GM23338 (cell line): ENCODE results near the gene ZNF444. TPM values are rescaled to one million over a fixed set of nuclear protein-coding genes. Genes with fewer than 3 reads are reported as not detected.

ENCODE experiments used
- ATAC-seq: fragments of 200-7000 bp; cut with Tn5 transposase; 3 replicates; pipeline ENCODE4 v1.9.1; 2020
- DNase-seq: peaks from one replicate; pipeline ENCODE4 v3.0.0-alpha.2; 2015; ENCODE audit warnings: low spot score
- H2AFZ ChIP-seq: fragments of 200-600 bp; sonication (generic); 2 replicates; pipeline ENCODE4 v1.8.0; 2016; ENCODE audit warnings: antibody characterized with exemption, mild to moderate bottlenecking, moderate library complexity
- H3F3A ChIP-seq: fragments of 200-600 bp; sonication (generic); replicated peaks from 2 replicates; pipeline ENCODE4 v1.8.0; 2017; ENCODE audit warnings: antibody characterized with exemption, mixed run types, low read depth
- H3K27ac ChIP-seq: fragments of 200-600 bp; sonication (generic); 2 replicates; pipeline ENCODE4 v1.6.1; 2016; ENCODE audit warnings: low read depth
- H3K27me3 ChIP-seq: fragments of 200-600 bp; sonication (generic); 2 replicates; pipeline ENCODE4 v1.8.0; 2016; ENCODE audit warnings: mild to moderate bottlenecking, mixed run types, moderate library complexity; ENCODE audit not compliant: insufficient read depth
- H3K36me3 ChIP-seq: fragments of 200-600 bp; sonication (generic); 2 replicates; pipeline ENCODE4 v1.8.0; 2016; ENCODE audit warnings: mild to moderate bottlenecking; ENCODE audit not compliant: insufficient read depth
- H3K4me1 ChIP-seq: fragments of 200-600 bp; sonication (generic); 2 replicates; pipeline ENCODE4 v1.8.0; 2016; ENCODE audit warnings: mild to moderate bottlenecking, moderate library complexity; ENCODE audit not compliant: insufficient read depth
- H3K4me2 ChIP-seq: fragments of 200-600 bp; sonication (generic); 2 replicates; pipeline ENCODE4 v1.7.1; 2017; ENCODE audit warnings: mixed run types
- H3K4me3 ChIP-seq: fragments of 200-600 bp; sonication (generic); 2 replicates; pipeline ENCODE4 v1.6.1; 2016; ENCODE audit warnings: mixed run types
- H3K79me2 ChIP-seq: fragments of 200-600 bp; sonication (generic); replicated peaks from 2 replicates; pipeline ENCODE4 v1.8.0; 2017; ENCODE audit warnings: mild to moderate bottlenecking; ENCODE audit not compliant: insufficient read depth
- H3K9me2 ChIP-seq: fragments of 200-600 bp; sonication (generic); 2 replicates; pipeline ENCODE4 v1.8.0; 2017; ENCODE audit not compliant: insufficient read depth
- H4K20me1 ChIP-seq: fragments of 200-600 bp; sonication (generic); replicated peaks from 2 replicates; pipeline ENCODE4 v1.8.0; 2017; ENCODE audit warnings: mild to moderate bottlenecking; ENCODE audit not compliant: insufficient read depth
- H3K27ac Mint-ChIP-seq: 2 replicates; pipeline ENCODE4 v1.8.0; 2020; ENCODE audit warnings: inconsistent platforms, mild to moderate bottlenecking, moderate library complexity, mixed read lengths
- H3K27me3 Mint-ChIP-seq: 3 replicates; pipeline ENCODE4 v1.8.0; 2022; ENCODE audit warnings: low read depth, mild to moderate bottlenecking, moderate library complexity, mixed read lengths, inconsistent platforms; ENCODE audit not compliant: insufficient read depth, poor library complexity
- H3K36me3 Mint-ChIP-seq: 3 replicates; pipeline ENCODE4 v1.8.0; 2021; ENCODE audit warnings: low read depth, mild to moderate bottlenecking, inconsistent platforms, moderate library complexity, mixed read lengths
- H3K4me1 Mint-ChIP-seq: 3 replicates; pipeline ENCODE4 v1.8.0; 2020; ENCODE audit warnings: mild to moderate bottlenecking, inconsistent platforms, mixed read lengths
- H3K4me3 Mint-ChIP-seq: 3 replicates; pipeline ENCODE4 v1.8.0; 2021; ENCODE audit warnings: moderate library complexity, mild to moderate bottlenecking, inconsistent platforms, mixed read lengths
- H3K9me3 Mint-ChIP-seq: 3 replicates; pipeline ENCODE4 v1.8.0; 2020; ENCODE audit warnings: moderate library complexity, mild to moderate bottlenecking, inconsistent platforms, mixed read lengths
- CREB1 ChIP-seq: fragments of 250-450 bp; sonication (Bioruptor Pico); IDR thresholded peaks from 2 replicates; pipeline ENCODE4 v1.5.0; 2020; ENCODE audit warnings: low read depth, mild to moderate bottlenecking, moderate library complexity
- EZH2 ChIP-seq: fragments of 200-600 bp; sonication (generic); IDR thresholded peaks from one replicate; pipeline ENCODE4 v1.8.0; 2017; ENCODE audit warnings: antibody characterized with exemption, mild to moderate bottlenecking, low read depth; ENCODE audit not compliant: unreplicated experiment
- EZH2phosphoT487 ChIP-seq: fragments of 200-600 bp; sonication (generic); IDR thresholded peaks from one replicate; pipeline ENCODE4 v1.8.1; 2018; ENCODE audit warnings: antibody characterized with exemption; ENCODE audit not compliant: unreplicated experiment
- JUNB ChIP-seq: IDR thresholded peaks from one replicate; pipeline ENCODE4 v1.6.1; 2016; ENCODE audit warnings: antibody characterized with exemption; ENCODE audit not compliant: unreplicated experiment
- NANOG ChIP-seq: IDR thresholded peaks from 2 replicates; pipeline ENCODE4 v1.6.1; 2016; ENCODE audit warnings: antibody characterized with exemption, borderline replicate concordance
- POLR2AphosphoS5 ChIP-seq: IDR thresholded peaks from 2 replicates; pipeline ENCODE4 v1.6.1; 2016; ENCODE audit warnings: antibody characterized with exemption, low read depth
- STAT1 ChIP-seq: IDR thresholded peaks from one replicate; pipeline ENCODE4 v1.6.1; 2016; ENCODE audit warnings: antibody characterized with exemption; ENCODE audit not compliant: unreplicated experiment
- ZNF114 ChIP-seq: fragments of 250-450 bp; sonication (Bioruptor Pico); IDR thresholded peaks from 2 replicates; pipeline ENCODE4 v1.5.0; 2020; ENCODE audit warnings: mild to moderate bottlenecking, moderate library complexity
- ZNF331 ChIP-seq: fragments of 250-450 bp; sonication (Bioruptor Pico); IDR thresholded peaks from 2 replicates; pipeline ENCODE4 v1.5.0; 2020; ENCODE audit warnings: low read depth, mild to moderate bottlenecking, moderate library complexity
- polyA plus RNA-seq: library from polyadenylated mRNA; unstranded; fragments of >200 nt; fragmentation: Nextera tagmentation; extraction: Ambion mirVana; gene quantifications from 2 replicates; pipeline ENCODE4 v1.2.1, GENCODE V29; 2016
- total RNA-seq: library from RNA; depleted of rRNA; stranded (reverse); fragments of >200 nt; shearing (Covaris generic); gene quantifications from 2 replicates; pipeline ENCODE4 v1.2.3, GENCODE V29; 2014
- TF ChIP-seq, protein P1 (sequence below): fragments of 250-450 bp; sonication (Bioruptor Pico); IDR thresholded peaks from 2 replicates; pipeline ENCODE4 v1.5.0; 2020; ENCODE audit warnings: mild to moderate bottlenecking, moderate library complexity
- TF ChIP-seq, protein P2 (sequence below): IDR thresholded peaks from one replicate; pipeline ENCODE4 v1.6.1; 2018; ENCODE audit warnings: antibody characterized with exemption; ENCODE audit not compliant: unreplicated experiment

Gene ZNF444
- total and polyA plus RNA-seq, 2 experiments from 2014 or later: 25.1 to 58.5 TPM

DNA sequence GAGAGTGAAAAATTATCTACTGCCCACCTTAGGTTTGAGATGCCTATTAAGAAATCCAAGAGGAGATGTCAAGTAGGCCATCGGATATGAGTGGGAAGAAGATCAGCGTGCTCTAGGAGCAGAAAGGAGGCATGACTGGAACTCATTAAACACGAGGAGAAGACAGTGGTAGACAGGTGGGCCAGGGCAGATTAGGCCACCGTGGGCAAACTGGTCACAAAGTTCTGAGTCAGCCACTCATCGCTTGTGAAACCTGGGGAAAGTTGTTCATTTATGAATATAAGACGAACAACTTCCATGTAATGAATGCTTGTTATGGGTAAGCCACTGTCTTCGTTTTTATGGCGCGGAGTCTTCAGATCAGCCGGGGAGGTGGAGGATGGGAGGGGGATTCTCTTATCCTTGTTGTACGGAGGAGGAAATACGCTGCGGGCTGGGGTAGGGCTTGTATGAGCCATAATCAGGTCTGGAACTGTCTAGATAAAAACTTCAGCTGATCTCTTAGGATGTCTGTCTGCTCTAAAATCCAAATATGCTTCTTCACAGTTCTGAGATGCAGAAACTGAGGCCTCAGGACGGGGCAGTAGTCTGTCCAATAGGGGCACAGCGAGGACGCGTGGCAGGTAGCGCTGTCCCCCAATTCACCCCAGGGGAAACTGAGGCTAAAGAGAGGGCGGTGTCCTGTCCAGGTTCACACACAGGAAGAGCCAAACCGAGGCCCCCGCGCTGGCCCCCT is 1.1 kb upstream of the ZNF444 start:
- peak overlapping the region; percentile 97 for H3K27ac Mint-ChIP-seq
- H3K36me3 ChIP-seq: no peaks in the 10 kb centered on the region
- H3K4me1 ChIP-seq: peaks cover 29% of the 10 kb centered on the region
- peak overlapping the region; percentile 69 for H2AFZ ChIP-seq
- H3K36me3 Mint-ChIP-seq: no peaks in the 10 kb centered on the region
- peak overlapping the region; percentile 78 for H3K4me3 Mint-ChIP-seq
- no peaks in the 10 kb centered on the region for H3K9me2 ChIP-seq
- H3K27me3 ChIP-seq: no peaks in the 10 kb centered on the region
- peaks cover 38% of the 10 kb centered on the region for H3K4me1 Mint-ChIP-seq
- H3F3A ChIP-seq: peaks cover 19% of the 10 kb centered on the region
- H3K4me3 ChIP-seq: peak overlapping the region; percentile 57
- H4K20me1 ChIP-seq: no peaks in the 10 kb centered on the region; the same call in 1 of the 2 replicates
- TF ChIP-seq EZH2phosphoT487 (no peak), NANOG (no peak), STAT1 (no peak)
- peak overlapping the region; percentile 77 for H3K4me2 ChIP-seq
- ATAC-seq (no peak), DNase-seq (no peak)
- H3K27ac ChIP-seq: 0 out of 2 replicates have a peak overlapping the region, but pooled peaks have one; percentile 35
- peaks cover 32% of the 10 kb centered on the region for H3K79me2 ChIP-seq
- H3K27me3 Mint-ChIP-seq: peaks cover 17% of the 10 kb centered on the region
- H3K9me3 Mint-ChIP-seq: no peaks in the 10 kb centered on the region; the same call in 2 of the 3 replicates

GRCh38 chr19:56141417-56141993 is 418 bp downstream of the ZNF444 start:
- peak overlapping the region; percentile 73; the same call in 1 of the 2 replicates for H3K27ac Mint-ChIP-seq
- peak overlapping the region; percentile 79 for H3K27ac ChIP-seq
- TF ChIP-seq JUNB (no peak), ZNF331 (CRISPR knock-in tag) (no peak), ZNF114 (CRISPR knock-in tag) (no peak), POLR2AphosphoS5 (no peak), STAT1 (no peak), CREB1 (no peak), EZH2 (no peak)
- TF ChIP-seq, protein P1, sequence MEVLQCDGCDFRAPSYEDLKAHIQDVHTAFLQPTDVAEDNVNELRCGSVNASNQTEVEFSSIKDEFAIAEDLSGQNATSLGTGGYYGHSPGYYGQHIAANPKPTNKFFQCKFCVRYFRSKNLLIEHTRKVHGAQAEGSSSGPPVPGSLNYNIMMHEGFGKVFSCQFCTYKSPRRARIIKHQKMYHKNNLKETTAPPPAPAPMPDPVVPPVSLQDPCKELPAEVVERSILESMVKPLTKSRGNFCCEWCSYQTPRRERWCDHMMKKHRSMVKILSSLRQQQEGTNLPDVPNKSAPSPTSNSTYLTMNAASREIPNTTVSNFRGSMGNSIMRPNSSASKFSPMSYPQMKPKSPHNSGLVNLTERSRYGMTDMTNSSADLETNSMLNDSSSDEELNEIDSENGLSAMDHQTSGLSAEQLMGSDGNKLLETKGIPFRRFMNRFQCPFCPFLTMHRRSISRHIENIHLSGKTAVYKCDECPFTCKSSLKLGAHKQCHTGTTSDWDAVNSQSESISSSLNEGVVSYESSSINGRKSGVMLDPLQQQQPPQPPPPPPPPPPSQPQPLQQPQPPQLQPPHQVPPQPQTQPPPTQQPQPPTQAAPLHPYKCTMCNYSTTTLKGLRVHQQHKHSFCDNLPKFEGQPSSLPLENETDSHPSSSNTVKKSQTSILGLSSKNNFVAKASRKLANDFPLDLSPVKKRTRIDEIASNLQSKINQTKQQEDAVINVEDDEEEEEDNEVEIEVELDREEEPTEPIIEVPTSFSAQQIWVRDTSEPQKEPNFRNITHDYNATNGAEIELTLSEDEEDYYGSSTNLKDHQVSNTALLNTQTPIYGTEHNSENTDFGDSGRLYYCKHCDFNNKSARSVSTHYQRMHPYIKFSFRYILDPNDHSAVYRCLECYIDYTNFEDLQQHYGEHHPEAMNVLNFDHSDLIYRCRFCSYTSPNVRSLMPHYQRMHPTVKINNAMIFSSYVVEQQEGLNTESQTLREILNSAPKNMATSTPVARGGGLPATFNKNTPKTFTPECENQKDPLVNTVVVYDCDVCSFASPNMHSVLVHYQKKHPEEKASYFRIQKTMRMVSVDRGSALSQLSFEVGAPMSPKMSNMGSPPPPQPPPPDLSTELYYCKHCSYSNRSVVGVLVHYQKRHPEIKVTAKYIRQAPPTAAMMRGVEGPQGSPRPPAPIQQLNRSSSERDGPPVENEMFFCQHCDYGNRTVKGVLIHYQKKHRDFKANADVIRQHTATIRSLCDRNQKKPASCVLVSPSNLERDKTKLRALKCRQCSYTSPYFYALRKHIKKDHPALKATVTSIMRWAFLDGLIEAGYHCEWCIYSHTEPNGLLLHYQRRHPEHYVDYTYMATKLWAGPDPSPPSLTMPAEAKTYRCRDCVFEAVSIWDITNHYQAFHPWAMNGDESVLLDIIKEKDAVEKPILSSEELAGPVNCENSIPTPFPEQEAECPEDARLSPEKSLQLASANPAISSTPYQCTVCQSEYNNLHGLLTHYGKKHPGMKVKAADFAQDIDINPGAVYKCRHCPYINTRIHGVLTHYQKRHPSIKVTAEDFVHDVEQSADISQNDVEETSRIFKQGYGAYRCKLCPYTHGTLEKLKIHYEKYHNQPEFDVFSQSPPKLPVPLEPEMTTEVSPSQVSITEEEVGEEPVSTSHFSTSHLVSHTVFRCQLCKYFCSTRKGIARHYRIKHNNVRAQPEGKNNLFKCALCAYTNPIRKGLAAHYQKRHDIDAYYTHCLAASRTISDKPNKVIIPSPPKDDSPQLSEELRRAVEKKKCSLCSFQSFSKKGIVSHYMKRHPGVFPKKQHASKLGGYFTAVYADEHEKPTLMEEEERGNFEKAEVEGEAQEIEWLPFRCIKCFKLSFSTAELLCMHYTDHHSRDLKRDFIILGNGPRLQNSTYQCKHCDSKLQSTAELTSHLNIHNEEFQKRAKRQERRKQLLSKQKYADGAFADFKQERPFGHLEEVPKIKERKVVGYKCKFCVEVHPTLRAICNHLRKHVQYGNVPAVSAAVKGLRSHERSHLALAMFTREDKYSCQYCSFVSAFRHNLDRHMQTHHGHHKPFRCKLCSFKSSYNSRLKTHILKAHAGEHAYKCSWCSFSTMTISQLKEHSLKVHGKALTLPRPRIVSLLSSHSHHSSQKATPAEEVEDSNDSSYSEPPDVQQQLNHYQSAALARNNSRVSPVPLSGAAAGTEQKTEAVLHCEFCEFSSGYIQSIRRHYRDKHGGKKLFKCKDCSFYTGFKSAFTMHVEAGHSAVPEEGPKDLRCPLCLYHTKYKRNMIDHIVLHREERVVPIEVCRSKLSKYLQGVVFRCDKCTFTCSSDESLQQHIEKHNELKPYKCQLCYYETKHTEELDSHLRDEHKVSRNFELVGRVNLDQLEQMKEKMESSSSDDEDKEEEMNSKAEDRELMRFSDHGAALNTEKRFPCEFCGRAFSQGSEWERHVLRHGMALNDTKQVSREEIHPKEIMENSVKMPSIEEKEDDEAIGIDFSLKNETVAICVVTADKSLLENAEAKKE (CRISPR knock-in tag): no peak
- TF ChIP-seq, protein P2, sequence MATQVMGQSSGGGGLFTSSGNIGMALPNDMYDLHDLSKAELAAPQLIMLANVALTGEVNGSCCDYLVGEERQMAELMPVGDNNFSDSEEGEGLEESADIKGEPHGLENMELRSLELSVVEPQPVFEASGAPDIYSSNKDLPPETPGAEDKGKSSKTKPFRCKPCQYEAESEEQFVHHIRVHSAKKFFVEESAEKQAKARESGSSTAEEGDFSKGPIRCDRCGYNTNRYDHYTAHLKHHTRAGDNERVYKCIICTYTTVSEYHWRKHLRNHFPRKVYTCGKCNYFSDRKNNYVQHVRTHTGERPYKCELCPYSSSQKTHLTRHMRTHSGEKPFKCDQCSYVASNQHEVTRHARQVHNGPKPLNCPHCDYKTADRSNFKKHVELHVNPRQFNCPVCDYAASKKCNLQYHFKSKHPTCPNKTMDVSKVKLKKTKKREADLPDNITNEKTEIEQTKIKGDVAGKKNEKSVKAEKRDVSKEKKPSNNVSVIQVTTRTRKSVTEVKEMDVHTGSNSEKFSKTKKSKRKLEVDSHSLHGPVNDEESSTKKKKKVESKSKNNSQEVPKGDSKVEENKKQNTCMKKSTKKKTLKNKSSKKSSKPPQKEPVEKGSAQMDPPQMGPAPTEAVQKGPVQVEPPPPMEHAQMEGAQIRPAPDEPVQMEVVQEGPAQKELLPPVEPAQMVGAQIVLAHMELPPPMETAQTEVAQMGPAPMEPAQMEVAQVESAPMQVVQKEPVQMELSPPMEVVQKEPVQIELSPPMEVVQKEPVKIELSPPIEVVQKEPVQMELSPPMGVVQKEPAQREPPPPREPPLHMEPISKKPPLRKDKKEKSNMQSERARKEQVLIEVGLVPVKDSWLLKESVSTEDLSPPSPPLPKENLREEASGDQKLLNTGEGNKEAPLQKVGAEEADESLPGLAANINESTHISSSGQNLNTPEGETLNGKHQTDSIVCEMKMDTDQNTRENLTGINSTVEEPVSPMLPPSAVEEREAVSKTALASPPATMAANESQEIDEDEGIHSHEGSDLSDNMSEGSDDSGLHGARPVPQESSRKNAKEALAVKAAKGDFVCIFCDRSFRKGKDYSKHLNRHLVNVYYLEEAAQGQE: no peak

More at GRCh38 chr19:56141417-56141993, 418 bp downstream of the ZNF444 start:
- Histone ChIP-seq H3K4me3 (peak overlapping the region; percentile 80), H2AFZ (no peak overlapping the region), H3K9me2 (no peaks in the 10 kb centered on the region), H3K79me2 (peaks cover 41% of the 10 kb centered on the region), H3K4me1 (peaks cover 26% of the 10 kb centered on the region), H4K20me1 (peaks cover 7% of the 10 kb centered on the region; the same call in 1 of the 2 replicates), H3K36me3 (no peaks in the 10 kb centered on the region; the same call in 1 of the 2 replicates), H3F3A (peaks cover 8% of the 10 kb centered on the region; the same call in 1 of the 2 replicates), H3K4me2 (peak overlapping the region; percentile 92), H3K27me3 (no peaks in the 10 kb centered on the region)
- 0 out of 3 replicates have a peak, but pooled peaks cover 2% of the 10 kb centered on the region for H3K36me3 Mint-ChIP-seq
- DNase-seq (peak; percentile 55), ATAC-seq (peak; percentile 2; the same call in 2 of the 3 replicates)
- peak overlapping the region; percentile 78 for H3K4me3 Mint-ChIP-seq
- H3K27me3 Mint-ChIP-seq: peaks cover 9% of the 10 kb centered on the region
- H3K9me3 Mint-ChIP-seq: no peaks in the 10 kb centered on the region
- H3K4me1 Mint-ChIP-seq: peaks cover 32% of the 10 kb centered on the region
